HEK293T (cell line): ENCODE data around the gene SHISAL2B.

ENCODE experiments used
- CTCF ChIA-PET: fragments of 350-600 bp; formaldehyde crosslinking; extraction: SDS; loops from one replicate; lab custom pipeline; 2021; ENCODE audit warnings: antibody characterized with exemption, inconsistent platforms; lab: Yijun Ruan, JAX
- POLR2A ChIA-PET: fragments of 350-600 bp; formaldehyde crosslinking; extraction: SDS; loops from one replicate; lab custom pipeline; 2020; ENCODE audit warnings: antibody characterized with exemption, inconsistent platforms; lab: Yijun Ruan, JAX
- DNase-seq: peaks from one replicate; pipeline ENCODE4 v3.0.0; 2012; ENCODE audit warnings: mixed read lengths; ENCODE audit errors: extremely low spot score
- ARNT ChIP-seq: fragments of 450-650 bp; IDR thresholded peaks from 2 replicates; pipeline ENCODE4 v1.6.1; 2017; ENCODE audit warnings: mild to moderate bottlenecking
- BHLHE40 ChIP-seq: fragments of 450-650 bp; IDR thresholded peaks from 2 replicates; pipeline ENCODE4 v1.6.1; 2016; ENCODE audit warnings: mild to moderate bottlenecking, moderate library complexity, borderline replicate concordance
- CTBP1 ChIP-seq: fragments of 450-650 bp; IDR thresholded peaks from 2 replicates; pipeline ENCODE4 v1.6.1; 2016; ENCODE audit warnings: borderline replicate concordance
- ELF4 ChIP-seq: fragments of 450-650 bp; IDR thresholded peaks from 2 replicates; pipeline ENCODE4 v1.6.1; 2017; ENCODE audit warnings: antibody characterized with exemption
- FOXA1 ChIP-seq: fragments of 450-650 bp; IDR thresholded peaks from 2 replicates; pipeline ENCODE4 v1.6.1; 2016; ENCODE audit warnings: mild to moderate bottlenecking
- FOXK2 ChIP-seq: fragments of 450-650 bp; IDR thresholded peaks from 2 replicates; pipeline ENCODE4 v1.6.1; 2016; ENCODE audit warnings: mild to moderate bottlenecking
- FOXM1 ChIP-seq: fragments of 450-650 bp; IDR thresholded peaks from 2 replicates; pipeline ENCODE4 v1.6.1; 2017; ENCODE audit warnings: mild to moderate bottlenecking, borderline replicate concordance
- HDGF ChIP-seq: fragments of 450-650 bp; IDR thresholded peaks from 2 replicates; pipeline ENCODE4 v1.6.1; 2017; ENCODE audit warnings: antibody characterized with exemption, borderline replicate concordance
- L3MBTL2 ChIP-seq: fragments of 450-650 bp; conservative IDR thresholded peaks from 2 replicates; pipeline ENCODE4 v1.6.1; 2016; ENCODE audit warnings: mild to moderate bottlenecking
- LEF1 ChIP-seq: fragments of 450-650 bp; IDR thresholded peaks from 2 replicates; pipeline ENCODE4 v1.6.1; 2017; ENCODE audit warnings: mild to moderate bottlenecking, borderline replicate concordance
- NFRKB ChIP-seq: fragments of 450-650 bp; IDR thresholded peaks from 2 replicates; pipeline ENCODE4 v1.6.1; 2016; ENCODE audit warnings: mild to moderate bottlenecking, moderate library complexity
- PKNOX1 ChIP-seq: fragments of 450-650 bp; IDR thresholded peaks from 2 replicates; pipeline ENCODE4 v1.6.1; 2016
- SP1 ChIP-seq: fragments of 450-650 bp; IDR thresholded peaks from 2 replicates; pipeline ENCODE4 v1.6.1; 2017
- SUZ12 ChIP-seq: fragments of 450-650 bp; IDR thresholded peaks from 2 replicates; pipeline ENCODE4 v1.6.1; 2016; ENCODE audit warnings: mild to moderate bottlenecking
- TARDBP ChIP-seq: fragments of 450-650 bp; IDR thresholded peaks from 2 replicates; pipeline ENCODE4 v1.6.1; 2016
- ZNF384 ChIP-seq: fragments of 450-650 bp; IDR thresholded peaks from 2 replicates; pipeline ENCODE4 v1.6.1; 2016

SHISAL2B gene

GRCh38 chr5:64690417-64691151 is at the start of gene SHISAL2B:
SHISAL2B (plus strand) TSS chr5:64690503; CDS start chr5:64690624, 121 bp downstream.
- TF ChIP-seq L3MBTL2 (peak; percentile 87), SUZ12 (no peak), ZNF384 (no peak)
- ChIA-PET POLR2A (interaction anchor here (0.9 to 1.0 kb wide), 4 partner anchors 11 to 104 kb away, joined by 3 to 4 read pairs (median 4); no protein-coding TSS in a partner anchor), CTCF (no interaction called here)
- peak; percentile 60 for DNase-seq

- ChIA-PET POLR2A (no interaction called here), CTCF (no interaction called here)
- DNase-seq = no peak
- TF ChIP-seq NFRKB (no peak), ELF4 (no peak), ZNF384 (no peak), L3MBTL2 (no peak), SP1 (no peak), SUZ12 (no peak), ARNT (no peak), HDGF (no peak), TARDBP (no peak), FOXK2 (no peak), CTBP1 (no peak), PKNOX1 (no peak), BHLHE40 (no peak), LEF1 (no peak)
Observed at GRCh38 chr5:64644831-64645230, 45.5 kb upstream of the SHISAL2B start.

- TF ChIP-seq BHLHE40 (no peak), CTBP1 (no peak), PKNOX1 (no peak), NFRKB (no peak), TARDBP (no peak), ARNT (no peak), SUZ12 (no peak), LEF1 (no peak), FOXA1 (no peak), L3MBTL2 (no peak), ZNF384 (no peak), FOXM1 (no peak), FOXK2 (no peak), SP1 (no peak), HDGF (no peak), ELF4 (no peak)
- ChIA-PET CTCF (no interaction called here), POLR2A (no interaction called here)
- DNase-seq = no peak
Observed at GRCh38 chr5:64646169-64646568, 44.1 kb upstream of the SHISAL2B start.

- CTCF ChIA-PET = no interaction called here
- TF ChIP-seq FOXA1 (no peak), CTBP1 (no peak), ZNF384 (no peak), LEF1 (no peak), ARNT (no peak), NFRKB (no peak), TARDBP (no peak), BHLHE40 (no peak), FOXM1 (no peak), SUZ12 (no peak), FOXK2 (no peak)
- DNase-seq = no peak
- POLR2A ChIA-PET = no interaction called here
Observed at GRCh38 chr5:64649512-64649911, 40.8 kb upstream of the SHISAL2B start.

GRCh38 chr5:64653766-64654560 is 36.3 kb upstream of the SHISAL2B start:
- no peak for DNase-seq
- CTCF ChIA-PET = no interaction called here
- TF ChIP-seq HDGF (no peak), L3MBTL2 (no peak), ZNF384 (no peak), LEF1 (no peak), FOXK2 (no peak), ARNT (no peak), CTBP1 (no peak)
- POLR2A ChIA-PET = no interaction called here

GRCh38 chr5:64654561-64654938 is 35.8 kb upstream of the SHISAL2B start:
- POLR2A ChIA-PET = no interaction called here
- CTCF ChIA-PET = no interaction called here
- no peak for TF ChIP-seq CTBP1
- TF ChIP-seq PKNOX1 = no peak
- no peak for TF ChIP-seq FOXK2
- no peak for TF ChIP-seq L3MBTL2
- TF ChIP-seq ARNT = no peak
- TF ChIP-seq ELF4 = no peak
- no peak for TF ChIP-seq HDGF
- no peak for TF ChIP-seq ZNF384
- no peak for TF ChIP-seq FOXM1
- no peak for TF ChIP-seq NFRKB
- no peak for TF ChIP-seq SUZ12
- no peak for TF ChIP-seq TARDBP
- no peak for TF ChIP-seq FOXA1
- TF ChIP-seq SP1 = no peak
- no peak for TF ChIP-seq BHLHE40
- no peak for TF ChIP-seq LEF1
- no peak for DNase-seq
